ENCODE measurements around the gene RBBP4.
A peak's percentile ranks its signal among the peaks of the same experiment; 100 is the strongest.
"Not testable (repeated sequence)": the region's sequence is repeated elsewhere in the genome, so short reads cannot be mapped to it uniquely, and the experiment has no call there.

Gene RBBP4

DNA sequence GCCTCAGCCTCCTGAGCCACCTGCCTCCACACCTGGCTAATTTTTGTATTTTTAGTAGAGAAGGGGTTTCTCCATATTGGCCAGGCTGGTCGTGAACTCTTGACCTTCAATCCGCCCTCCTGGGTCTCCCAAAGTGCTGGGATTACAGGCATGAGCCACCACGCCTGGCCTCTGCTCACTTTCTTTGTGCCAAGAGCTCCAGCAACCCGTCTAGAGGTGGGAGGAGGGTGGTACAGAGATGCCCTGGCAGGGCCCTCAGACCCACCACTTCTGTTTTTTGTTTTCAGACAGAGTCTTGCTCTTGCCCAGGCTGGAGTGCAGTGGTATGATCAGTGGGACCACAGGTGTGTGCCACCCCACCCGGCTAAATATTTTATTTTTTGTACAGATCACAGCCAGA, 58.5 kb downstream of the RBBP4 start:
- TF ChIP-seq, protein P1, sequence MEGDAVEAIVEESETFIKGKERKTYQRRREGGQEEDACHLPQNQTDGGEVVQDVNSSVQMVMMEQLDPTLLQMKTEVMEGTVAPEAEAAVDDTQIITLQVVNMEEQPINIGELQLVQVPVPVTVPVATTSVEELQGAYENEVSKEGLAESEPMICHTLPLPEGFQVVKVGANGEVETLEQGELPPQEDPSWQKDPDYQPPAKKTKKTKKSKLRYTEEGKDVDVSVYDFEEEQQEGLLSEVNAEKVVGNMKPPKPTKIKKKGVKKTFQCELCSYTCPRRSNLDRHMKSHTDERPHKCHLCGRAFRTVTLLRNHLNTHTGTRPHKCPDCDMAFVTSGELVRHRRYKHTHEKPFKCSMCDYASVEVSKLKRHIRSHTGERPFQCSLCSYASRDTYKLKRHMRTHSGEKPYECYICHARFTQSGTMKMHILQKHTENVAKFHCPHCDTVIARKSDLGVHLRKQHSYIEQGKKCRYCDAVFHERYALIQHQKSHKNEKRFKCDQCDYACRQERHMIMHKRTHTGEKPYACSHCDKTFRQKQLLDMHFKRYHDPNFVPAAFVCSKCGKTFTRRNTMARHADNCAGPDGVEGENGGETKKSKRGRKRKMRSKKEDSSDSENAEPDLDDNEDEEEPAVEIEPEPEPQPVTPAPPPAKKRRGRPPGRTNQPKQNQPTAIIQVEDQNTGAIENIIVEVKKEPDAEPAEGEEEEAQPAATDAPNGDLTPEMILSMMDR (IDR thresholded peaks at IDR 0.05; ENCODE audit: low read depth, low read length), result peak; percentile 3
- DNase-seq (ENCODE audit: low read depth, low spot score), result no peak
- in situ Hi-C loops (cut with HindIII; ENCODE audit: low sequenced_read_pairs), result no loop called here

DNA sequence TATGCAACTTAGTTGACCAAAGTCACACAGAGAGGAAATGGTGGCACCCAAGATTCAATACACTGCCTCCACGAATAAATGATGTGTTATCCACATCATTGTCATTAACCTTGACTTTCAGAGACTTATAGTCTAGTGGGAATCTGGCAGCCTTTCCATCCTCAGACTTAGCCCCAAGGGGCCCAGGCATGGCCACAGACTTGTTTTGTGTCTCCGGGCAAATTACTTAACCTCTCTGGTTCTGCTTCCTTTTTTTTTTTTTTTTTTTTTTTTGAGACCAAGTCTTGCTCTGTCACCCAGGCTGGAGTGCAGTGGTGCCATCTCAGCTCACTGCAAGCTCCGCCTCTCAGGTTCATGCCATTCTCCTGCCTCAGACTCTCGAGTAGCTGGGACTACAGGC, 60.2 kb downstream of the RBBP4 start:
- DNase-seq (ENCODE audit: low read depth, low spot score); in situ Hi-C loops (cut with HindIII; ENCODE audit: low sequenced_read_pairs); H3K4me3 ChIP-seq (ENCODE audit: low read depth, low read length): not testable (repeated sequence)

More for the DNA sequence above, 58.5 kb downstream of the RBBP4 start:
- H3K4me3 ChIP-seq (ENCODE audit: low read depth, low read length), result no peak overlapping the region

DNA sequence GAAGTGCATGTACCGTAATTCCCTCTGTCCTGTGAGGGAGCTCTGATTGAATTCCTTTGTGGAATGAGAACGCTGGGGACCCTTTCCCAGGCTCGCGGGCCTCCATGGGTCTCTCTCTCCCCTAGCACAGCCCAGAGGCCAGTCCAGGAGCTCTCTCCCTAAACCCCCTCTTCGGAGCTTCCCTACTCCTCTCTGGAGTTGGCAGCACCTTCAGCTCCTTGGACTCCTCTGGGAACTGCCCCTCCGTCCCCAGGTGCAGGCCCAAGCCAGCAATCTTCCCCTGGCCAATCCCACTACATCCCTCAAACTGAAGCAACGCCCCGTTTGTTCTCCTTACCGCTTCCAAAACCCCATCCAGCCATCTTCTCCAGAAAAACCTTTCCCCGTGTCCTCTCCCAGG, 62.1 kb downstream of the RBBP4 start:
- H3K4me3 ChIP-seq (ENCODE audit: low read depth, low read length), result no peak overlapping the region
- in situ Hi-C loops (cut with HindIII; ENCODE audit: low sequenced_read_pairs), result no loop called here
- TF ChIP-seq, protein P1 (IDR thresholded peaks at IDR 0.05; ENCODE audit: low read depth, low read length), result no peak

DNA sequence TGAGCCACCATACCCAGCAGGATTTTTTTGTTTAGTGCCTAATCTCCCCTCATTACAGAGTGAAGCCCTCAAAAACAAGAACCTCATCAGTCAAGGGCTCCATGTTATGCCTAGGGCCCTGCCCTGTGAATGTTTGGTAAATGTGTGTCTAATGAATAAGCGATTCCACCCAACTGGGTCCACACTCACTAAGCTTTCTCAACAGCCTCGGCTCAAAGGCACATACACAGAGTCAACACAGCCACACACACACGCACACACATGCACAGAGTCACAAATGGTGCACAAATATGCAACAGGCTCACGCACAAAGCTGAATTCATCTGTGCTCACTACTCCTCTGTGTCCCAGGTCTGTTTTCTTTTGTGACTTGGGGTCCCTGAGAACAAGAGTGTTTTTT, 63.3 kb downstream of the RBBP4 start:
- TF ChIP-seq, protein P1 (IDR thresholded peaks at IDR 0.05; ENCODE audit: low read depth, low read length), result no peak
- no peak for DNase-seq (ENCODE audit: low read depth, low spot score)
- in situ Hi-C loops (cut with HindIII; ENCODE audit: low sequenced_read_pairs), result no loop called here
- no peak overlapping the region for H3K4me3 ChIP-seq (ENCODE audit: low read depth, low read length)

More for the DNA sequence above, 62.1 kb downstream of the RBBP4 start:
- DNase-seq (ENCODE audit: low read depth, low spot score), result no peak

DNA sequence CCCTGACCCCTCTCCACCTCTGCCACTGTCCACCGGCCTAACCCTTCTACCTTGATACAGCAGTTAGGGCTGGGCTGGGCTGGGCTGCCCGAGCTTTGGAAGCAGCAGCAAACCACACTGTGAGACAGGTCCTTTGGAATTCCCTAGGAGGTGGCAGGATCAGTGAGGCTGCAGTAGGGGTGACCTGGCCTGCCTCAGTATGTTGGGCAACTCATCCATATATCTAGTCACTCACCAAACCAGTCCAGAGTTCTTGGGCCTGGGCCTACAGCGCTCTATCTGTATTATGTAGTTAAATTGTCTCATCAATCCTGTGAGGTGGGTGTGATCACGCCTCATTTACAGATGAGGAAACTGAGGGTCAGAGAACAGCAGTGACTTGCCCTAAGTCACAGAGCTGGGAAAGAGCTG, 64.9 kb downstream of the RBBP4 start:
- no peak for DNase-seq (ENCODE audit: low read depth, low spot score)
- H3K4me3 ChIP-seq (ENCODE audit: low read depth, low read length), result no peak overlapping the region
- TF ChIP-seq, protein P1 (IDR thresholded peaks at IDR 0.05; ENCODE audit: low read depth, low read length), result no peak
- in situ Hi-C loops (cut with HindIII; ENCODE audit: low sequenced_read_pairs), result no loop called here

DNA sequence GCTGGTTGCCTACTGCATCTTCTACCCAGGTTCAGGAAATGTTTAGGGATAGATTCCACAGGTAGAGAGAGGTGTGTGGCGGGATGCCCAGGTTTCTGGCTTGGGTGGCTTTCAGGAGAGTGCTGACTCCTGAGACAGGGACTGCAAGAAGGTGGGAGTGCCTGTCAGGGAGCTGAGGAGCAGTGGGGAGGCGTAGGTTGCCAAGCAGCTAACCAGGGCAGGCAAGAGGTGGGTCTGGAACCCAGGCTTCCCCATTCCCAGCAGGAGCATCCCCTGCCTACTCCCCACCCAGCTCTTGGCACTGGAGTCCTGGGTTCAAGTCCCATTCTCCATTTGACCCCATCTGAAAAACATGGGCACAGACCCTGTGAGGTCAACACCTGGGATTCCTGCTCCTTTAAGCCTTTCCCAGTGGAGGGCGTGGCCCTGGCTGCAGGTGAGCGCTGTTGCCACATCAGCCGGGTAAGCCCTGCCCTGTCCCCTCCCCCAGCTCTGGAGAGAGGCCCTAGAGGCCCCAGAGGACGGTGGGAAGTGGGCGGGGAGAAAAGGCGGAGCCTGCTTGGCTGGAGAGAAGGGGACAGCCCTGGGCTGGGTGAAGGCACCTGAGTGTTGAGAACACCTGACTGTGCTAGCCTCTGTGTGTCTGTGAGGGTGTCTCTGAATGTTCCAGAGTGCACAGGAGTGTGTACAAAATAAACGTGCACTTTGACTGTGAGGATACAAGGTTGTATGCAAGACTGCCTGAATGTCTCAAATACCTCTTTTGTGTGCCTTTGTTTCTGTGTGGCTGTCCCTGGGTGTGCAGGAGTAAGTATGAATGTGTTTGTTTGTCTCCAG, 65.5 kb downstream of the RBBP4 start:
- in situ Hi-C loops (cut with HindIII; ENCODE audit: low sequenced_read_pairs), result no loop called here
- no peak overlapping the region for H3K4me3 ChIP-seq (ENCODE audit: low read depth, low read length)
- no peak for DNase-seq (ENCODE audit: low read depth, low spot score)
- TF ChIP-seq, protein P1 (IDR thresholded peaks at IDR 0.05; ENCODE audit: low read depth, low read length), result no peak

DNA sequence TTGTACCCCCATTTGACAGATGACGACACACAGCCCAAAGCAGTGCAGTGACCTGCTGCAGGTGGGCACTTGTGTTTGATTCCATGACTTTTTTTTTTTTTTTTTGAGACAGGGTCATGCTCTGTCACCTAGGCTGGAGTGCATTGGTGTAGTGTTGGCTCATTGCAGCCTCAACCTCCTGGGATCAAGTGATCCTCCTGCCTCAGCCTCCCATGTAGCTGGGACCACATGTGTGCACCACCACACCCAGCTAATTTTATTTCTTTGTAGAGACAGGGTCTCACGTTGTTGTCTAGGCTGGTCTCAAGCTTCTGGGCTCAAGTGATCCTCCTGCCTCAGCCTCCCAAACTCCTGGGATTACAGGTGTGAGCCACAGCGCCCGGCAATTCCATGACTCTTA, 66.5 kb downstream of the RBBP4 start:
- no peak for DNase-seq (ENCODE audit: low read depth, low spot score)
- H3K4me3 ChIP-seq (ENCODE audit: low read depth, low read length), result no peak overlapping the region
- TF ChIP-seq, protein P1 (IDR thresholded peaks at IDR 0.05; ENCODE audit: low read depth, low read length), result no peak
- in situ Hi-C loops (cut with HindIII; ENCODE audit: low sequenced_read_pairs), result no loop called here
